Natural killer cell (primary cell): Measurements from ENCODE around the gene VGLL1. TPM values are rescaled to one million over a fixed set of nuclear protein-coding genes. Genes with fewer than 3 reads are reported as not detected.

Experiments
- ATAC-seq, 3 donors: fragments of 150-1000 bp in 2 of 3; fragments of 200-7000 bp in 1 of 3; cut with Tn5 transposase; 1 replicate in 1 of 3; 2 replicates in 2 of 3; pipeline ENCODE4 v1.10.0; 2021; ENCODE audit warnings: mild to moderate bottlenecking in 2 of 3, moderate library complexity in 2 of 3
- DNase-seq, 2 donors: peaks; one replicate each; pipeline versions ENCODE4 v3.0.0 to v3.0.0-alpha.2; 2013 to 2021; ENCODE audit warnings: mixed read lengths in 1 of 2
- H3K27ac ChIP-seq: one replicate; pipeline ENCODE4 v1.5.1; 2013; ENCODE audit warnings: mild to moderate bottlenecking, low read length
- H3K27me3 ChIP-seq: one replicate; pipeline ENCODE4 v1.6.1; 2013; ENCODE audit warnings: low read length; ENCODE audit not compliant: control insufficient read depth, insufficient read depth
- H3K36me3 ChIP-seq: one replicate; pipeline ENCODE4 v1.6.1; 2013; ENCODE audit warnings: low read length; ENCODE audit not compliant: control insufficient read depth, insufficient read depth
- H3K4me1 ChIP-seq: one replicate; pipeline ENCODE4 v1.6.1; 2013; ENCODE audit warnings: low read length; ENCODE audit not compliant: control insufficient read depth, insufficient read depth
- H3K4me3 ChIP-seq: one replicate; pipeline ENCODE4 v1.5.1; 2013; ENCODE audit warnings: low read length
- H3K9me3 ChIP-seq: one replicate; pipeline ENCODE4 v1.6.1; 2013; ENCODE audit warnings: low read length; ENCODE audit not compliant: control insufficient read depth, insufficient read depth
- H3K27ac Mint-ChIP-seq, 2 donors: one replicate each; pipeline ENCODE4 v1.8.0; 2022; ENCODE audit warnings: mild to moderate bottlenecking in 2 of 2, mixed read lengths in 2 of 2, moderate library complexity in 1 of 2
- H3K27me3 Mint-ChIP-seq, 2 donors: one replicate each; pipeline ENCODE4 v1.8.0; 2022; ENCODE audit warnings: low read depth in 2 of 2, mixed read lengths in 2 of 2
- H3K36me3 Mint-ChIP-seq: one replicate; pipeline ENCODE4 v1.8.0; 2022; ENCODE audit warnings: mixed read lengths
- H3K4me1 Mint-ChIP-seq, 2 donors: one replicate each; pipeline ENCODE4 v1.8.0; 2022; ENCODE audit warnings: mixed read lengths in 2 of 2
- H3K4me3 Mint-ChIP-seq: one replicate; pipeline ENCODE4 v1.8.0; 2022; ENCODE audit warnings: mild to moderate bottlenecking, moderate library complexity, mixed read lengths
- H3K9me3 Mint-ChIP-seq, 2 donors: one replicate each; pipeline ENCODE4 v1.8.0; 2022; ENCODE audit warnings: mixed read lengths in 2 of 2
- WGBS: methylation state at CpG from one replicate; pipeline ENCODE4 v1.1.7; 2013; ENCODE audit warnings: missing lambda C conversion rate; ENCODE audit not compliant: insufficient coverage; 5-methylcytosine and 5-hydroxymethylcytosine counted together
- intact Hi-C: fragments of 100-400 bp; cut with micrococcal nuclease; formaldehyde crosslinking; loops from one replicate; pipeline ENCODE4 v1.14.2; 2022
- total RNA-seq, 4 donors: library from RNA; stranded (reverse); fragments of 120-200 nt in 1 of 4; gene quantifications; one replicate each; pipeline versions ENCODE4 v1.2.3 to v1.2.4, GENCODE V29; 2013 to 2022
- TF ChIP-seq, protein P1 (sequence below): fragments of 200-600 bp; IDR thresholded peaks from one replicate; pipeline ENCODE4 v1.8.0; 2022; ENCODE audit warnings: antibody characterized with exemption

Gene VGLL1
- total RNA-seq, 3 donors from 2014 or later (not counting 1 experiment from before 2014, with no cell fraction given) = not detected

DNA sequence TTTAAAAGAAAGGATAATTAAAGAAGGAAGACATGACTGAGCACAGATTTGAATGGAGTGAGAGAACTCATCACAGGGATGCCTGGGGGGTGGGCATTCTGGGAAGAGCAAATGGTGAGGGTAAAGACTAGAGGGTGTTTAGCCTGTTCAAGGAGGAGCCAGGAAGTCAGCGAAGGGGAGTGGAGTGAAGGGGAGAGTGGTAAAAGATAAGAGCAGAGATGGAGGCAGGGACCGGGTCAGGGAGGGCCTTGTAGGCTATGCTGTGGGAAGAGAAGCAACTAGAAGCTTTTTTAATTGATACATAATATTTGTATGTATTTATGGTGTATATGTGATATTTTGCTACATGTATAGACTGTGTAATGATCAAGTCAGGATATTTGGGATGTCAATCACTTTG lies 2.2 kb upstream of the VGLL1 start:
- 58% methylated on average over 2 of the region's 2 CpGs for WGBS
- Mint-ChIP-seq H3K9me3 (no peaks in the 10 kb centered on the region), H3K36me3 (no peaks in the 10 kb centered on the region), H3K27me3 (peaks cover 6 to 10% of the 10 kb centered on the region in 2 donors), H3K4me3 (no peak overlapping the region), H3K4me1 (no peaks in the 10 kb centered on the region), H3K27ac (no peak overlapping the region)
- Histone ChIP-seq H3K4me1 (no peaks in the 10 kb centered on the region), H3K27ac (no peak overlapping the region), H3K4me3 (no peak overlapping the region), H3K27me3 (no peaks in the 10 kb centered on the region), H3K9me3 (no peaks in the 10 kb centered on the region), H3K36me3 (no peaks in the 10 kb centered on the region)
- intact Hi-C loops = no loop called here
- DNase-seq (no peak), ATAC-seq (no peak)
- TF ChIP-seq, protein P1, sequence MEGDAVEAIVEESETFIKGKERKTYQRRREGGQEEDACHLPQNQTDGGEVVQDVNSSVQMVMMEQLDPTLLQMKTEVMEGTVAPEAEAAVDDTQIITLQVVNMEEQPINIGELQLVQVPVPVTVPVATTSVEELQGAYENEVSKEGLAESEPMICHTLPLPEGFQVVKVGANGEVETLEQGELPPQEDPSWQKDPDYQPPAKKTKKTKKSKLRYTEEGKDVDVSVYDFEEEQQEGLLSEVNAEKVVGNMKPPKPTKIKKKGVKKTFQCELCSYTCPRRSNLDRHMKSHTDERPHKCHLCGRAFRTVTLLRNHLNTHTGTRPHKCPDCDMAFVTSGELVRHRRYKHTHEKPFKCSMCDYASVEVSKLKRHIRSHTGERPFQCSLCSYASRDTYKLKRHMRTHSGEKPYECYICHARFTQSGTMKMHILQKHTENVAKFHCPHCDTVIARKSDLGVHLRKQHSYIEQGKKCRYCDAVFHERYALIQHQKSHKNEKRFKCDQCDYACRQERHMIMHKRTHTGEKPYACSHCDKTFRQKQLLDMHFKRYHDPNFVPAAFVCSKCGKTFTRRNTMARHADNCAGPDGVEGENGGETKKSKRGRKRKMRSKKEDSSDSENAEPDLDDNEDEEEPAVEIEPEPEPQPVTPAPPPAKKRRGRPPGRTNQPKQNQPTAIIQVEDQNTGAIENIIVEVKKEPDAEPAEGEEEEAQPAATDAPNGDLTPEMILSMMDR = no peak

DNA sequence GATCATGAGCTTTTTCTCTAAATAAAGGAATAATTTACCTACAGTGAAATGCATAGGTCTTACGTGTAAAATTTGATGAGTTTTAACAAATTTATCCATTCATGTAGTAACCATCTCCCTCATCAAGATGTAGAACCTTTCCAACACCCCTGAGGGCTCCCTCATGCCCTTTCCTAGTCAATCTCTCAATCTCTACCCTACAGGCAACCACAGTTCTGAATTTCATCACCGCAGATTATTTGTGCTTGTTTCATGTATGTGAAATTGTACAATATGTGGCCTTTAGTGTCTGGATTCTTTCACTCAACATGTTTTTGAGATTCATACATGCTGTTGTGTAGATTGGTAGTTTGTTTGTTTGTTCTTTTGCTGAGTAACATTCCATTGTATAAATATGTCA lies 2.1 kb downstream of the VGLL1 start:
- H3K36me3 ChIP-seq = no peaks in the 10 kb centered on the region
- no peak overlapping the region for H3K4me3 ChIP-seq
- H3K27ac ChIP-seq = no peak overlapping the region
- H3K27me3 ChIP-seq = no peaks in the 10 kb centered on the region
- Mint-ChIP-seq H3K4me3 (no peak overlapping the region), H3K27ac (no peak overlapping the region), H3K27me3 (peaks cover 0 to 10% of the 10 kb centered on the region in 2 donors), H3K4me1 (peaks cover 5 to 9% of the 10 kb centered on the region in 2 donors), H3K9me3 (no peaks in the 10 kb centered on the region), H3K36me3 (no peaks in the 10 kb centered on the region)
- H3K4me1 ChIP-seq = peaks cover 12% of the 10 kb centered on the region
- ATAC-seq = no peak
- H3K9me3 ChIP-seq = no peaks in the 10 kb centered on the region
- no CpG with 5 or more reads among the region's 2 CpGs for WGBS
- TF ChIP-seq, protein P1 = no peak
- intact Hi-C loops = no loop called here
- DNase-seq = no peak

DNA sequence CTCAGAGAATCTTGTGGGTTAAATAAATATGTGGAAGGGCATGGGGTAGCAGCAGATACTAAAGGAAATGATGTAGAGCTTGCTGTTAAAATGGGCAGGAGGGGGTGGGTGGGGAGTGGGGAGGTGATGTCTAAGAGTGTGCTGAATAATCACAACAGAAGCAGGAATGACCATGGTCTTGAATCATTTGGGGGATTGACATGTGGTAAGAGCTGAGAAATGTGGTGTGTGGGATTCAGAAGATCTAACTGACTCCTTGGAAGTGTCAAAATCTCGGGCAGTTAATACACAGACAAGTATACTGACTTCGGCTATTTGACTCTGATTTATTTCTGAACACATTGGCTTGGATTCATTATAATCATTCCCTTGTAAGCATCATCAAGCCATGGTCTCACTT lies 6.8 kb downstream of the VGLL1 start:
- Mint-ChIP-seq H3K36me3 (no peaks in the 10 kb centered on the region), H3K4me3 (no peak overlapping the region), H3K27me3 (peaks cover 0 to 9% of the 10 kb centered on the region in 2 donors), H3K4me1 (peaks cover 5 to 20% of the 10 kb centered on the region in 2 donors), H3K9me3 (no peaks in the 10 kb centered on the region), H3K27ac (peak overlapping the region in 1 of 2 donors; percentile 21)
- intact Hi-C loops = no loop called here
- Histone ChIP-seq H3K4me1 (peaks cover 12% of the 10 kb centered on the region), H3K36me3 (no peaks in the 10 kb centered on the region), H3K27ac (no peak overlapping the region), H3K9me3 (no peaks in the 10 kb centered on the region), H3K27me3 (no peaks in the 10 kb centered on the region), H3K4me3 (no peak overlapping the region)
- DNase-seq = no peak
- TF ChIP-seq, protein P1 = no peak
- peak in 1 of 3 donors; percentile 53 for ATAC-seq
- WGBS = 53% methylated on average over 2 of the region's 2 CpGs

DNA sequence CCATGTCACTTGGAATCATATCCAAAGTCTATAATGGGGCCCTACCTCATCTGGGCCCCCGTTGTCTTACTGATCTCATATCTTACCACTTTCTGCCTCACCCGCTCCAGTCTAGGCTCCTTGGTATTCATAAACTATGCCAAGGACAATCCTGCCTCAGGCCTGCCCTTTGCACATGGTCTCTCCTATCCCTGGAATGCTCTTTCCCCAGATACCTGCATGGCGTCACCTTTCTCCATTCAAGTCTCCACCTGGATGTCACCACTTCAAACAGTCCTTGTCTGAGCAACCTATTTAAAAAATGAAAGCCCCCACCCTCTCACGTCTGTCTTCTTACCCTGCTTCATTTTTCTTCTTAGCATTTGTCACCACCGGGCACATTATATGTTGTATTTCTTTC lies 8.2 kb downstream of the VGLL1 start:
- Mint-ChIP-seq H3K27ac (no peak overlapping the region), H3K9me3 (no peaks in the 10 kb centered on the region), H3K36me3 (no peaks in the 10 kb centered on the region), H3K4me3 (no peak overlapping the region), H3K27me3 (no peaks in the 10 kb centered on the region), H3K4me1 (peaks cover 5 to 26% of the 10 kb centered on the region in 2 donors)
- intact Hi-C loops = no loop called here
- Histone ChIP-seq H3K36me3 (no peaks in the 10 kb centered on the region), H3K4me1 (peaks cover 12% of the 10 kb centered on the region), H3K4me3 (no peak overlapping the region), H3K27ac (no peak overlapping the region), H3K9me3 (no peaks in the 10 kb centered on the region), H3K27me3 (no peaks in the 10 kb centered on the region)
- TF ChIP-seq, protein P1 = no peak
- ATAC-seq (no peak), DNase-seq (no peak)
- WGBS = 93% methylated on average over 5 of the region's 5 CpGs
